ENCODE data around the gene JAZF1. TPM values are rescaled to one million over a fixed set of nuclear protein-coding genes. Genes with fewer than 3 reads are reported as not detected.

The JAZF1 gene
- total and polyA plus RNA-seq, 2 of the 4 experiments (the other 2 are of a cell fraction) = 8.4 to 10.5 TPM

DNA sequence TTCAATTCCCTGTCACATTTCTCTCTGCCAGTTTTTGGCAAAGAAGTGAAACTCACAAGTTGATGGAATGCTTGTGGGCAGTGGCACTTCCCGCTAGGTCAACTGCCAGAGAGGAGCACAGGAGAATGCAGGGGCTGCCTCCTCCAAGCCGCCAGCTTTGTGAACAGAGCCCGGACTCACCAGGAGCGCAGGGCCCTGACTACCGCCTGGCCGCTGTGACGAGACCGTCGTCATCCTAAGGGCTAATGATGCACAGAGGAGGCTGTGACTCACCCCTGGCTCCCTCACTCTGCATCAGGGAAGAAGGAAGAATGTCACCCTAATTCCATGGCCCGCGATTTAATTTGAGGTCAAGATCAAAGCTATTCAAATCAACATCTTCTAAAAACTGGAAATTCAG is 316.7 kb downstream of the JAZF1 start:
- H3K4me2 ChIP-seq (ENCODE audit: low read depth, low read length) = no peak overlapping the region
- H2BK120ac ChIP-seq (ENCODE audit: low read depth, low read length) = no peak overlapping the region
- H3K4ac ChIP-seq (ENCODE audit: low read depth, low read length) = no peak overlapping the region
- BruUV-seq (replicated peaks) = no TSS peak
- H3K27me3 ChIP-seq (ENCODE audit: control insufficient read depth, insufficient read depth, low read length) = no peaks in the 10 kb centered on the region
- no peak overlapping the region for H2AFZ ChIP-seq (replicated peaks; ENCODE audit: low read length, poor library complexity)
- dilution Hi-C loops (cut with HindIII; ENCODE audit: low sequenced_read_pairs, unreplicated experiment) = no loop called here
- H3K4me1 ChIP-seq (ENCODE audit: control insufficient read depth, insufficient read depth, low read length) = no peaks in the 10 kb centered on the region
- peaks cover 3% of the 10 kb centered on the region for H3K36me3 ChIP-seq (ENCODE audit: control insufficient read depth, insufficient read depth, low read length)
- H3K9me1 ChIP-seq (ENCODE audit: insufficient read depth, low read length) = 0 out of 2 replicates have a peak, but pooled peaks cover 3% of the 10 kb centered on the region
- H4K91ac ChIP-seq (ENCODE audit: insufficient read depth, low read depth, low read length) = no peak overlapping the region
- no peak overlapping the region for H2AK9ac ChIP-seq (replicated peaks; ENCODE audit: low read depth, low read length, poor library complexity)
- H3K56ac ChIP-seq (ENCODE audit: extremely low read depth, insufficient read depth, low read length) = no peak overlapping the region
- H3K79me1 ChIP-seq (ENCODE audit: low read depth in 1 of 2, low read length in 2 of 2) = peaks cover 0 to 9% of the 10 kb centered on the region in 2 experiments; a peak in 2 of 4 replicates
- H3K23ac ChIP-seq (ENCODE audit: low read depth, low read length) = no peak overlapping the region
- no peak overlapping the region for H2AK5ac ChIP-seq (ENCODE audit: low read depth, low read length)
- no peak overlapping the region for H2BK20ac ChIP-seq (ENCODE audit: low read depth, low read length)
- H4K5ac ChIP-seq (ENCODE audit: low read depth, low read length) = no peak overlapping the region
- no peak overlapping the region for H4K8ac ChIP-seq (ENCODE audit: low read depth in 2 of 2, low read length in 2 of 2)
- CTCF ChIA-PET = no interaction called here
- no peak overlapping the region for H3K27ac ChIP-seq (ENCODE audit: insufficient read depth, low read length)
- peaks cover 4% of the 10 kb centered on the region; the same call in 1 of the 2 replicates for H4K20me1 ChIP-seq (ENCODE audit: insufficient read depth, low read length)
- H3K4me3 ChIP-seq (ENCODE audit: insufficient read depth, low read depth, low read length) = no peak overlapping the region
- H3K18ac ChIP-seq (ENCODE audit: low read depth, low read length) = no peak overlapping the region
- ATAC-seq (ENCODE audit: low read depth) = no peak
- WGBS, 2 experiments (ENCODE audit: extremely low coverage in 2 of 2, insufficient read length in 1 of 2) = 92% methylated on average over 5 of the region's 11 CpGs; no CpG with 5 or more reads in 1 of the 2 experiments
- no peak overlapping the region for H3K14ac ChIP-seq (replicated peaks; ENCODE audit: low read depth, low read length)
- H3K9ac ChIP-seq (ENCODE audit: low read depth, low read length) = no peak overlapping the region
- intact Hi-C loops (cut with micrococcal nuclease) = no loop called here
- no peak for TF ChIP-seq NFE2L2 (IDR thresholded peaks at IDR 0.05; ENCODE audit: low read depth, low read length)
- TF ChIP-seq RAD21 (IDR thresholded peaks at IDR 0.05; ENCODE audit: low read length) = no peak
- TF ChIP-seq FOS (IDR thresholded peaks at IDR 0.05; ENCODE audit: low read depth, low read length) = no peak
- no peak for TF ChIP-seq RFX5 (IDR thresholded peaks at IDR 0.05; ENCODE audit: low read depth, low read length)
- TF ChIP-seq RCOR1 (IDR thresholded peaks at IDR 0.05; ENCODE audit: insufficient replicate concordance, low read length) = no peak
- TF ChIP-seq POLR2A (IDR thresholded peaks at IDR 0.05; ENCODE audit: low read depth, low read length) = no peak
- TF ChIP-seq, protein P1, sequence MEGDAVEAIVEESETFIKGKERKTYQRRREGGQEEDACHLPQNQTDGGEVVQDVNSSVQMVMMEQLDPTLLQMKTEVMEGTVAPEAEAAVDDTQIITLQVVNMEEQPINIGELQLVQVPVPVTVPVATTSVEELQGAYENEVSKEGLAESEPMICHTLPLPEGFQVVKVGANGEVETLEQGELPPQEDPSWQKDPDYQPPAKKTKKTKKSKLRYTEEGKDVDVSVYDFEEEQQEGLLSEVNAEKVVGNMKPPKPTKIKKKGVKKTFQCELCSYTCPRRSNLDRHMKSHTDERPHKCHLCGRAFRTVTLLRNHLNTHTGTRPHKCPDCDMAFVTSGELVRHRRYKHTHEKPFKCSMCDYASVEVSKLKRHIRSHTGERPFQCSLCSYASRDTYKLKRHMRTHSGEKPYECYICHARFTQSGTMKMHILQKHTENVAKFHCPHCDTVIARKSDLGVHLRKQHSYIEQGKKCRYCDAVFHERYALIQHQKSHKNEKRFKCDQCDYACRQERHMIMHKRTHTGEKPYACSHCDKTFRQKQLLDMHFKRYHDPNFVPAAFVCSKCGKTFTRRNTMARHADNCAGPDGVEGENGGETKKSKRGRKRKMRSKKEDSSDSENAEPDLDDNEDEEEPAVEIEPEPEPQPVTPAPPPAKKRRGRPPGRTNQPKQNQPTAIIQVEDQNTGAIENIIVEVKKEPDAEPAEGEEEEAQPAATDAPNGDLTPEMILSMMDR (conservative IDR thresholded peaks at IDR 0.05; ENCODE audit: low read depth, low read length) = no peak
- TF ChIP-seq, protein P2, sequence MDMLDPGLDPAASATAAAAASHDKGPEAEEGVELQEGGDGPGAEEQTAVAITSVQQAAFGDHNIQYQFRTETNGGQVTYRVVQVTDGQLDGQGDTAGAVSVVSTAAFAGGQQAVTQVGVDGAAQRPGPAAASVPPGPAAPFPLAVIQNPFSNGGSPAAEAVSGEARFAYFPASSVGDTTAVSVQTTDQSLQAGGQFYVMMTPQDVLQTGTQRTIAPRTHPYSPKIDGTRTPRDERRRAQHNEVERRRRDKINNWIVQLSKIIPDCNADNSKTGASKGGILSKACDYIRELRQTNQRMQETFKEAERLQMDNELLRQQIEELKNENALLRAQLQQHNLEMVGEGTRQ (IDR thresholded peaks at IDR 0.05; ENCODE audit: low read depth, low read length) = no peak
- TF ChIP-seq, protein P3, sequence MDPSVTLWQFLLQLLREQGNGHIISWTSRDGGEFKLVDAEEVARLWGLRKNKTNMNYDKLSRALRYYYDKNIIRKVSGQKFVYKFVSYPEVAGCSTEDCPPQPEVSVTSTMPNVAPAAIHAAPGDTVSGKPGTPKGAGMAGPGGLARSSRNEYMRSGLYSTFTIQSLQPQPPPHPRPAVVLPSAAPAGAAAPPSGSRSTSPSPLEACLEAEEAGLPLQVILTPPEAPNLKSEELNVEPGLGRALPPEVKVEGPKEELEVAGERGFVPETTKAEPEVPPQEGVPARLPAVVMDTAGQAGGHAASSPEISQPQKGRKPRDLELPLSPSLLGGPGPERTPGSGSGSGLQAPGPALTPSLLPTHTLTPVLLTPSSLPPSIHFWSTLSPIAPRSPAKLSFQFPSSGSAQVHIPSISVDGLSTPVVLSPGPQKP (IDR thresholded peaks at IDR 0.05; ENCODE audit: borderline replicate concordance, low read depth, low read length) = no peak
- no peak for TF ChIP-seq MAZ (IDR thresholded peaks at IDR 0.05; ENCODE audit: borderline replicate concordance, low read depth, low read length)
- in situ Hi-C loops (cut with MboI; ENCODE audit: low sequenced_read_pairs) = no loop called here
- no peaks in the 10 kb centered on the region for H3K9me3 ChIP-seq (ENCODE audit: control insufficient read depth, insufficient read depth, low read length)
- POLR2A ChIA-PET (ENCODE audit: unreplicated experiment) = interaction anchor here (0.7 kb wide), 1 partner anchor 115 kb away, joined by 3 read pairs; no protein-coding TSS in a partner anchor
- H2BK5ac ChIP-seq (ENCODE audit: low read depth, low read length, poor library complexity, severe bottlenecking) = no peak overlapping the region
- DNase-seq = peak; percentile 53
- no peak overlapping the region for H2BK15ac ChIP-seq (ENCODE audit: low read depth, low read length)

Measured in IMR-90 (cell line).